Panc1 (cell line): ENCODE results near the gene MYH14. TPM values are rescaled to one million over a fixed set of nuclear protein-coding genes. Genes with fewer than 3 reads are reported as not detected.

Source experiments
- ATAC-seq: fragments of 200-7000 bp; cut with Tn5 transposase; 2 replicates; pipeline ENCODE4 v1.9.1; 2020; ENCODE audit warnings: mild to moderate bottlenecking, moderate library complexity
- BruUV-seq: library from RNA; stranded (reverse); fragments of 400-500 nt; replicated peaks from 2 replicates; lab custom pipeline; 2021; lab: Mats Ljungman, UMichigan
- CTCF ChIA-PET: fragments of 300-600 bp; sonication (Branson Sonifier 250); formaldehyde crosslinking; loops from one replicate; lab custom pipeline; 2022; ENCODE audit warnings: antibody characterized with exemption; lab: Charles Lee
- POLR2A ChIA-PET: fragments of 300-600 bp; sonication (Branson Sonifier 250); formaldehyde crosslinking; loops from one replicate; lab custom pipeline; 2022; ENCODE audit warnings: antibody characterized with exemption; lab: Charles Lee
- DNase-seq: peaks from one replicate; pipeline ENCODE4 v3.0.0-alpha.2; 2010; ENCODE audit warnings: low read depth, low spot score
- H3K27ac ChIP-seq: 2 replicates; pipeline ENCODE4 v1.5.1; 2011; ENCODE audit warnings: mild to moderate bottlenecking, low read length, inconsistent platforms
- H3K27me3 ChIP-seq: fragments of 200-500 bp; sonication (Bioruptor generic); 2 replicates; pipeline ENCODE4 v1.6.0; 2014; ENCODE audit warnings: low read length, inconsistent platforms; ENCODE audit not compliant: control insufficient read depth, insufficient read depth
- H3K36me3 ChIP-seq: fragments of 200-500 bp; sonication (Bioruptor generic); 2 replicates; pipeline ENCODE4 v1.5.1; 2014; ENCODE audit warnings: inconsistent platforms, mild to moderate bottlenecking, low read length, moderate library complexity; ENCODE audit not compliant: control insufficient read depth, insufficient read depth
- H3K4me1 ChIP-seq: 2 replicates; pipeline ENCODE4 v1.5.1; 2011; ENCODE audit warnings: inconsistent platforms, mild to moderate bottlenecking, low read length, moderate library complexity; ENCODE audit not compliant: control insufficient read depth, insufficient read depth
- H3K4me3 ChIP-seq, 2 experiments: 2 replicates each; pipeline ENCODE4 v1.5.1; 2011 to 2012; ENCODE audit warnings: low read depth in 2 of 2, low read length in 2 of 2, mild to moderate bottlenecking in 2 of 2, inconsistent platforms in 1 of 2, moderate library complexity in 1 of 2
- H3K9me3 ChIP-seq: fragments of 200-500 bp; sonication (Bioruptor generic); 2 replicates; pipeline ENCODE4 v1.5.1; 2014; ENCODE audit warnings: low read depth, mild to moderate bottlenecking, inconsistent platforms, low read length, moderate library complexity; ENCODE audit not compliant: control insufficient read depth, insufficient read depth
- POLR2AphosphoS5 ChIP-seq: IDR thresholded peaks from 2 replicates; pipeline ENCODE4 v1.6.1; 2012; ENCODE audit warnings: mild to moderate bottlenecking, low read depth, low read length, moderate library complexity
- SIN3A ChIP-seq: IDR thresholded peaks from 2 replicates; pipeline ENCODE4 v1.6.1; 2012; ENCODE audit warnings: low read depth, mild to moderate bottlenecking, low read length, moderate library complexity, borderline replicate concordance; ENCODE audit not compliant: insufficient read depth
- TCF7L2 ChIP-seq: IDR thresholded peaks from 2 replicates; pipeline ENCODE4 v1.6.1; 2011; ENCODE audit warnings: mild to moderate bottlenecking, low read depth, low read length, inconsistent platforms
- in situ Hi-C: cut with HindIII; loops from 2 replicates; pipeline ENCODE4 v1.10.0; 2016; ENCODE audit warnings: low sequenced_read_pairs, low pct_unique_long_range_greater_than_20kb
- intact Hi-C: fragments of 100-400 bp; cut with micrococcal nuclease; formaldehyde crosslinking; loops from one replicate; pipeline ENCODE4 v1.10.0; 2022; ENCODE audit not compliant: unreplicated experiment
- total RNA-seq: library from RNA; stranded (reverse); gene quantifications from one replicate; pipeline ENCODE4 v1.2.1, GENCODE V29; 2021; ENCODE audit not compliant: unreplicated experiment
- TF ChIP-seq, protein P1 (sequence below): fragments of 450-650 bp; IDR thresholded peaks from 2 replicates; pipeline ENCODE4 v1.5.1; 2017; ENCODE audit warnings: mild to moderate bottlenecking
- TF ChIP-seq, protein P2 (sequence below), 2 experiments: IDR thresholded peaks; 2 replicates each; pipeline ENCODE4 v1.6.1; 2011 to 2012; ENCODE audit warnings: low read depth in 2 of 2, control low read depth in 1 of 2, low read length in 1 of 2, mild to moderate bottlenecking in 1 of 2, moderate library complexity in 1 of 2; ENCODE audit not compliant: insufficient read depth in 1 of 2

MYH14 gene
- total RNA-seq, 1 experiment from 2014 or later: 23.8 TPM

DNA sequence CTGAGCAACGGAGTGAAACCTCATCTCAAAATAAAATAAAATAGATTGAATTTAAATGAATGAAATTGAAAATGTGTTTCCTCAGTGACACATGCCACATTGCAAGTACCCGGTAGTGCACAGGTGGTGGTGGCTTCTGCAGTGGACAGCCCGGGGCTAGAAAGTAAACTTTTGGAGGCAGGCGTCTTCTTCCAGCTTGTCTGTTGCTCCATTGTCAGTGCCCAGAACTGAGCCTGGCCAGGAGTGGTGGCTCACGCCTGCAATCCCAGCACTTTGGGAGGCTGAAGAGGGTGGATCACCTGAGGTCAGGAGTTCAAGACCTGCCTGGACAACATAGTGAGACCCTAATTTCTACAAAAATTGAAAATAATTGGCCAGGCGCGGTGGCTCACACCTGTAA lies 5.7 kb downstream of the MYH14 start:
- in situ Hi-C loops: no loop called here
- H3K4me3 ChIP-seq: no peak overlapping the region
- H3K9me3 ChIP-seq: no peaks in the 10 kb centered on the region
- H3K27me3 ChIP-seq: no peaks in the 10 kb centered on the region
- no peaks in the 10 kb centered on the region; the same call in 1 of the 2 replicates for H3K4me1 ChIP-seq
- DNase-seq (no peak), ATAC-seq (no peak)
- no TSS peak for BruUV-seq
- no peaks in the 10 kb centered on the region for H3K36me3 ChIP-seq
- TF ChIP-seq POLR2AphosphoS5: no peak
- TF ChIP-seq SIN3A: no peak
- TF ChIP-seq, protein P1, sequence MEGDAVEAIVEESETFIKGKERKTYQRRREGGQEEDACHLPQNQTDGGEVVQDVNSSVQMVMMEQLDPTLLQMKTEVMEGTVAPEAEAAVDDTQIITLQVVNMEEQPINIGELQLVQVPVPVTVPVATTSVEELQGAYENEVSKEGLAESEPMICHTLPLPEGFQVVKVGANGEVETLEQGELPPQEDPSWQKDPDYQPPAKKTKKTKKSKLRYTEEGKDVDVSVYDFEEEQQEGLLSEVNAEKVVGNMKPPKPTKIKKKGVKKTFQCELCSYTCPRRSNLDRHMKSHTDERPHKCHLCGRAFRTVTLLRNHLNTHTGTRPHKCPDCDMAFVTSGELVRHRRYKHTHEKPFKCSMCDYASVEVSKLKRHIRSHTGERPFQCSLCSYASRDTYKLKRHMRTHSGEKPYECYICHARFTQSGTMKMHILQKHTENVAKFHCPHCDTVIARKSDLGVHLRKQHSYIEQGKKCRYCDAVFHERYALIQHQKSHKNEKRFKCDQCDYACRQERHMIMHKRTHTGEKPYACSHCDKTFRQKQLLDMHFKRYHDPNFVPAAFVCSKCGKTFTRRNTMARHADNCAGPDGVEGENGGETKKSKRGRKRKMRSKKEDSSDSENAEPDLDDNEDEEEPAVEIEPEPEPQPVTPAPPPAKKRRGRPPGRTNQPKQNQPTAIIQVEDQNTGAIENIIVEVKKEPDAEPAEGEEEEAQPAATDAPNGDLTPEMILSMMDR: no peak
- no peak for TF ChIP-seq TCF7L2
- TF ChIP-seq, protein P2, sequence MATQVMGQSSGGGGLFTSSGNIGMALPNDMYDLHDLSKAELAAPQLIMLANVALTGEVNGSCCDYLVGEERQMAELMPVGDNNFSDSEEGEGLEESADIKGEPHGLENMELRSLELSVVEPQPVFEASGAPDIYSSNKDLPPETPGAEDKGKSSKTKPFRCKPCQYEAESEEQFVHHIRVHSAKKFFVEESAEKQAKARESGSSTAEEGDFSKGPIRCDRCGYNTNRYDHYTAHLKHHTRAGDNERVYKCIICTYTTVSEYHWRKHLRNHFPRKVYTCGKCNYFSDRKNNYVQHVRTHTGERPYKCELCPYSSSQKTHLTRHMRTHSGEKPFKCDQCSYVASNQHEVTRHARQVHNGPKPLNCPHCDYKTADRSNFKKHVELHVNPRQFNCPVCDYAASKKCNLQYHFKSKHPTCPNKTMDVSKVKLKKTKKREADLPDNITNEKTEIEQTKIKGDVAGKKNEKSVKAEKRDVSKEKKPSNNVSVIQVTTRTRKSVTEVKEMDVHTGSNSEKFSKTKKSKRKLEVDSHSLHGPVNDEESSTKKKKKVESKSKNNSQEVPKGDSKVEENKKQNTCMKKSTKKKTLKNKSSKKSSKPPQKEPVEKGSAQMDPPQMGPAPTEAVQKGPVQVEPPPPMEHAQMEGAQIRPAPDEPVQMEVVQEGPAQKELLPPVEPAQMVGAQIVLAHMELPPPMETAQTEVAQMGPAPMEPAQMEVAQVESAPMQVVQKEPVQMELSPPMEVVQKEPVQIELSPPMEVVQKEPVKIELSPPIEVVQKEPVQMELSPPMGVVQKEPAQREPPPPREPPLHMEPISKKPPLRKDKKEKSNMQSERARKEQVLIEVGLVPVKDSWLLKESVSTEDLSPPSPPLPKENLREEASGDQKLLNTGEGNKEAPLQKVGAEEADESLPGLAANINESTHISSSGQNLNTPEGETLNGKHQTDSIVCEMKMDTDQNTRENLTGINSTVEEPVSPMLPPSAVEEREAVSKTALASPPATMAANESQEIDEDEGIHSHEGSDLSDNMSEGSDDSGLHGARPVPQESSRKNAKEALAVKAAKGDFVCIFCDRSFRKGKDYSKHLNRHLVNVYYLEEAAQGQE (IDR thresholded peaks at IDR 0.05; ENCODE audit: insufficient read depth in 1 of 2, low read depth in 2 of 2, low read length in 1 of 2): no peak
- ChIA-PET POLR2A (no interaction called here), CTCF (interaction anchor here (0.7 kb wide), 1 partner anchor 36 kb away, joined by 7 read pairs; no protein-coding TSS in a partner anchor)
- H3K27ac ChIP-seq: no peak overlapping the region
- intact Hi-C loops: no loop called here

GRCh38 chr19:50210425-50210824 lies 7.0 kb downstream of the MYH14 start:
- ATAC-seq (no peak), DNase-seq (no peak)
- POLR2A ChIA-PET: no interaction called here
- Histone ChIP-seq H3K4me1 (no peaks in the 10 kb centered on the region), H3K36me3 (no peaks in the 10 kb centered on the region), H3K4me3 (no peak overlapping the region), H3K27ac (no peak overlapping the region), H3K9me3 (no peaks in the 10 kb centered on the region), H3K27me3 (no peaks in the 10 kb centered on the region)
- intact Hi-C loops (no loop called here), in situ Hi-C loops (no loop called here)
- CTCF ChIA-PET: no interaction called here
- no TSS peak for BruUV-seq
- no peak for TF ChIP-seq POLR2AphosphoS5
- TF ChIP-seq, protein P1: no peak
- TF ChIP-seq TCF7L2: no peak
- TF ChIP-seq, protein P2 (IDR thresholded peaks at IDR 0.05; ENCODE audit: insufficient read depth in 1 of 2, low read depth in 2 of 2, low read length in 1 of 2): no peak
- no peak for TF ChIP-seq SIN3A
